ENCODE data around the gene PRKCI.
"Not testable (repeated sequence)": the region's sequence is repeated elsewhere in the genome, so short reads cannot be mapped to it uniquely, and the experiment has no call there.

The PRKCI gene

GRCh38 chr3:170204023-170204472 lies 18.2 kb upstream of the PRKCI start:
- TF ChIP-seq CTCF (IDR thresholded peaks at IDR 0.05; ENCODE audit: unreplicated experiment in 3 of 3), result no peak
- no peaks in the 10 kb centered on the region for H3K9me3 Mint-ChIP-seq
- no peaks in the 10 kb centered on the region for H3K36me3 Mint-ChIP-seq (ENCODE audit: low read depth)
- H3K4me3 Mint-ChIP-seq, result no peak overlapping the region
- H3K4me1 Mint-ChIP-seq, result peaks cover 11% of the 10 kb centered on the region
- H3K27ac Mint-ChIP-seq, result peak overlapping the region; percentile 19 to 77 (median 40)
- peaks cover 3% of the 10 kb centered on the region for H3K27me3 Mint-ChIP-seq (ENCODE audit: low read depth)

GRCh38 chr3:170204509-170204908 lies 17.7 kb upstream of the PRKCI start:
- Mint-ChIP-seq H3K9me3 (no peaks in the 10 kb centered on the region), H3K4me1 (peaks cover 11% of the 10 kb centered on the region), H3K27me3 (ENCODE audit: low read depth) (no peaks in the 10 kb centered on the region), H3K36me3 (ENCODE audit: low read depth) (no peaks in the 10 kb centered on the region), H3K27ac (peak overlapping the region; percentile 19 to 77 (median 40)), H3K4me3 (no peak overlapping the region)
- TF ChIP-seq CTCF (IDR thresholded peaks at IDR 0.05; ENCODE audit: unreplicated experiment in 3 of 3), result no peak

DNA sequence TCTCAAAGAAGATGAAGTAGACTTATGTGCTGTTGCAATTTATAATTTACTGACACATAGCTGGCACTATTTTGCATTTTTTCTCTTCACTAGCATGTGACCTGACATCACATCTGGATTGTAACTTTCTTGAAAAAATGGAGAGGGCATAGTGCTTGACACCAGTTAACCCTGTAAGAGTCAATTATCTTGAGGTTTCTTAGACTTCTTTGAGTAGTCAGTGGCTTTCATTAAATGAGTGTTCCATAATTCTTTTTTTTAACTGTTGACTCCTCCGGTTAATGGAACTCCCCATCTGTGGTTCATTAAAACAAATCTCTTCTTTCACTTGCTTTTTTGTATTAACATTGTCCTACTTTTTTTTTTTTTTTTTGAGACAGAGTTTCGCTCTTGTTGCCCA lies 16.9 kb upstream of the PRKCI start:
- peaks cover 11% of the 10 kb centered on the region for H3K4me1 Mint-ChIP-seq
- no peak for TF ChIP-seq CTCF (IDR thresholded peaks at IDR 0.05; ENCODE audit: unreplicated experiment in 3 of 3)
- H3K4me3 Mint-ChIP-seq, result no peak overlapping the region
- peaks cover 6% of the 10 kb centered on the region for H3K9me3 Mint-ChIP-seq
- H3K27me3 Mint-ChIP-seq (ENCODE audit: low read depth), result no peaks in the 10 kb centered on the region
- H3K36me3 Mint-ChIP-seq (ENCODE audit: low read depth), result no peaks in the 10 kb centered on the region
- H3K27ac Mint-ChIP-seq, result peak overlapping the region in 1 of 3 experiments; percentile 58

DNA sequence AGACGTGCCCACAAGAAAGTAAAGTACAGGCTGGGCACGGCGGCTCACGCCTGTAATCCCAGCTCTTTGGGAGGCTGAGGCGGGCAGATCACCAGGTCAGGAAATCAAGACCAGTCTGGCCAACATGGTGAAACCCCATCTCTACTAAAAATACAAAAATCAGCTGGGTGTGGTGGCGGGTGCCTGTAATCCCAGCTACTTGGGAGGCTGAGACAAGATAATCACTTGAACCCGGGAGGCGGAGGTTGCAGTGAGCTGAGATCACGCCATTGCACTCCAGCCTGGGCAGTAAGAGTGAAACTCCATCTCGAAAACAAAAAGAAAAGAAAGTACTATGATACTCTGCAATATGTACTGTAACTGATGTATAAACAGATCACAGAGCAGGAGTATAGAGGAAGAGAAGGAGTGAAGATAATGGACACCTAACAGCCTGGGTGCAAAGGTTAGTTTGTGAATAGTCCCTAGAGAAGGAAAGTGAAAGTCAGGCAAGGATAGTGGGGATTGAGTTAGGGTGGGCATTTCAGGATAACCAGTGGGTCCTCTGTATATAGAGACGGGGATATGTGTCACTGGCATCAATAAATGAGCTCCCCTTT lies 16.0 kb upstream of the PRKCI start:
- H3K36me3 Mint-ChIP-seq (ENCODE audit: low read depth); H3K27me3 Mint-ChIP-seq (ENCODE audit: low read depth); H3K27ac Mint-ChIP-seq; H3K4me3 Mint-ChIP-seq; H3K9me3 Mint-ChIP-seq: not testable (repeated sequence)
- H3K4me1 Mint-ChIP-seq, result peaks cover 11% of the 10 kb centered on the region

GRCh38 chr3:170207717-170208116 lies 14.5 kb upstream of the PRKCI start:
- Mint-ChIP-seq H3K36me3 (ENCODE audit: low read depth) (peaks cover 4% of the 10 kb centered on the region), H3K4me1 (peaks cover 11% of the 10 kb centered on the region), H3K27ac (no peak overlapping the region), H3K27me3 (ENCODE audit: low read depth) (no peaks in the 10 kb centered on the region), H3K9me3 (peaks cover 12% of the 10 kb centered on the region), H3K4me3 (no peak overlapping the region)
- no peak for TF ChIP-seq CTCF (IDR thresholded peaks at IDR 0.05; ENCODE audit: unreplicated experiment in 3 of 3)

GRCh38 chr3:170211668-170212067 lies 10.6 kb upstream of the PRKCI start:
- no peak overlapping the region for H3K27ac Mint-ChIP-seq
- H3K36me3 Mint-ChIP-seq (ENCODE audit: low read depth), result peaks cover 4% of the 10 kb centered on the region

More at GRCh38 chr3:170211668-170212067, 10.6 kb upstream of the PRKCI start:
- Mint-ChIP-seq H3K9me3 (peaks cover 13% of the 10 kb centered on the region), H3K4me1 (no peaks in the 10 kb centered on the region), H3K4me3 (no peak overlapping the region), H3K27me3 (ENCODE audit: low read depth) (no peaks in the 10 kb centered on the region)
- no peak for TF ChIP-seq CTCF (IDR thresholded peaks at IDR 0.05; ENCODE audit: unreplicated experiment in 3 of 3)
